HG03439 (cell line): ENCODE results near the gene ANKRD42.
A peak's percentile ranks its signal among the peaks of the same experiment; 100 is the strongest.
"Not testable (repeated sequence)": the region's sequence is repeated elsewhere in the genome, so short reads cannot be mapped to it uniquely, and the experiment has no call there.

Experiments
- ATAC-seq: cut with Tn5 transposase; IDR thresholded peaks from one replicate; pipeline ENCODE4 v1.9.1; 2021; ENCODE audit warnings: mild to moderate bottlenecking, moderate library complexity; ENCODE audit not compliant: unreplicated experiment

The ANKRD42 gene

GRCh38 chr11:83238111-83238510 is 44.6 kb downstream of the ANKRD42 start:
- ATAC-seq, result no peak

DNA sequence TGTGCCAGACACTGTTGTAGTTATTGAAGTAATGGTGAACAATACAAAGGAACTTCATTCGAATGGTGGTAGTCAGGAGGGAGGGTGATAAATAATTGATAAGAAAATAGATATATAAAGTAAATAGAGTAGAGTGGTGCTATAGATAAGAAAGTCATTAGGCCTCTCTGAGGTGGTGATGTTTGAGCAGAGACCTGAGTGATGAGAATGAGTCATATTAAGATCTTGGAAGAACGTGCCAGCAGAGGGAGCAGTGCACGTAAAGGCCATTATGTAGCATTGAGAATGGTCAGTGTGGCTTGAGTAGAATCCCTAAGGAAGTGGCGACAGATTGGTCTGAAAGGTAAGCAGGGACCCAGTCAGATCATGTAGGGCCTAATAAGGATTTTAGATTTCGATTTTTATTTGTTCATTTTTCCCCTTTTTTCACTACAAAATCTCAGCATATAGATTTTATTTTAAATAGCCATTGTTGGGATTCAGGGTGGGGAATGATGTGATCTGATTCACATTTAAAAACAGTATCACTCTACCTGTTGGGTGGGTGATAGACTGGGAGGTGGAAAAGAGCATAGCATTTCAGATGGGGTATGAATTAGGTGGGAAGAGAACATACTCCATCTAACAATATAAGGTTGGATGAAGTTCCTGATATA is 47.9 kb downstream of the ANKRD42 start:
- no peak for ATAC-seq

GRCh38 chr11:83249445-83249844 is 55.9 kb downstream of the ANKRD42 start:
- no peak for ATAC-seq

- ATAC-seq, result peak; percentile 73
Observed at GRCh38 chr11:83249972-83250593, 56.6 kb downstream of the ANKRD42 start.

GRCh38 chr11:83252266-83252665 is 58.8 kb downstream of the ANKRD42 start:
- ATAC-seq, result no peak

- no peak for ATAC-seq
Observed at GRCh38 chr11:83252941-83253340, 59.4 kb downstream of the ANKRD42 start.

DNA sequence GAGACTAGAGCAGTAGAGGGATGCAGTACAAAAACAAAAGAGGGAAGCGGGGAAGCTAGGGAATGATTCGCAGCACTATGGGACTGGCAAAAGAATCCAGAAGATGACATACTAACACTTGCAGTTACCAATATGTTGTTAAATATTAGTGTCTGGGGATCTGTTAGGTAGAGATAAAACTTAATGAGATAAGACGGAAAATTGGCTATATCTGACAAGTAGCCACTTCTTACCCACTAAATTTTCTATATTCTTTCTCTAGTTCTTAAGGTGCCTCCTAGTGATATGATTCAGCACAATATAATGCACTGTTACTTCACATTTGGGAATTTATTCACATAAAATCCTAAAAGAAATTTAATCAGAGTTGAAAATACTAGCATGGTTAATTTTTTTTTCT is 61.9 kb downstream of the ANKRD42 start:
- ATAC-seq, result no peak

GRCh38 chr11:83256602-83257340 is 63.3 kb downstream of the ANKRD42 start:
- no peak for ATAC-seq

- no peak for ATAC-seq
Observed at GRCh38 chr11:83257761-83258168, 64.3 kb downstream of the ANKRD42 start.

- ATAC-seq, result no peak
Observed at GRCh38 chr11:83259559-83259958, 66.0 kb downstream of the ANKRD42 start.

DNA sequence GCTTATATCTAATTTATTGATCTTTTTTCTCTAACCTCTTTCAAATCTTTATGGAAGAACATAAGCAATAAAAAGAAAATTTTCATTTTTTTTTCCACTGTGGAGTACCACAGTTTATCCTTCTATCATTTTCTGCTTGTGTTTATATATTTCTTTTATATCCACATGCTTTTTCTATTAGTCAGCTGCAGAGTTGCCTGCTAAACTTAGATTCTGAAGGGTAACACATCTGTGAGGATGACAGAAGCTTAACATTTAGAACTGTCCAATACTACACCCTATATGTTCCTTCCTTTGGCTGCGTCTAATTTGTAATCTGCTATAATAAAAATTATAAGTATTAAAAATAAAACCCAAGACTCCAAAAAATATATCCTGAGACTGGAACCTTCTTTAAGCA is 71.8 kb downstream of the ANKRD42 start:
- no peak for ATAC-seq

GRCh38 chr11:83269080-83269479 is 75.6 kb downstream of the ANKRD42 start:
- ATAC-seq, result not testable (repeated sequence)

- ATAC-seq, result not testable (repeated sequence)
Observed at GRCh38 chr11:83271734-83272133, 78.2 kb downstream of the ANKRD42 start.

GRCh38 chr11:83272627-83273026 is 79.1 kb downstream of the ANKRD42 start:
- ATAC-seq, result no peak

GRCh38 chr11:83275888-83276641 is 82.6 kb downstream of the ANKRD42 start:
- ATAC-seq, result no peak

GRCh38 chr11:83278351-83278750 is 84.8 kb downstream of the ANKRD42 start:
- ATAC-seq, result no peak

DNA sequence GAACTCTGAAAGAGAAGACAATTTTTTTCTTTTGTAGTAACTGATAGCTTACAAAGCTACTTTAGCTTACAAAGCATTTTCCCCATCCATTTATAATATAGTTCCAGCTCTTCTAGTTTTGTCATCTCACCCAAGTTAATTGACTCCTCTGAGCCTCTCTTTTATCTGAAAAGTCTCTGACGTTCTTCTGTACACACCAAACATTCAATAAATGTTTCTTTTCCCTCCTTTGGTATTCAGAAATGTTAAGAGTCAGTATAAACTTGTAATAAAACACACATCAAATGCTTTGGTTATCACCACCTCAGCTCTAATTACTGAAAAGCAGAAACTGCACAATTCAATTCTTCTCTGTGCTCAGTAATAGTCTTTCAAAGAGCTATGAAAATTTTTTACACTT is 86.7 kb downstream of the ANKRD42 start:
- ATAC-seq, result no peak

DNA sequence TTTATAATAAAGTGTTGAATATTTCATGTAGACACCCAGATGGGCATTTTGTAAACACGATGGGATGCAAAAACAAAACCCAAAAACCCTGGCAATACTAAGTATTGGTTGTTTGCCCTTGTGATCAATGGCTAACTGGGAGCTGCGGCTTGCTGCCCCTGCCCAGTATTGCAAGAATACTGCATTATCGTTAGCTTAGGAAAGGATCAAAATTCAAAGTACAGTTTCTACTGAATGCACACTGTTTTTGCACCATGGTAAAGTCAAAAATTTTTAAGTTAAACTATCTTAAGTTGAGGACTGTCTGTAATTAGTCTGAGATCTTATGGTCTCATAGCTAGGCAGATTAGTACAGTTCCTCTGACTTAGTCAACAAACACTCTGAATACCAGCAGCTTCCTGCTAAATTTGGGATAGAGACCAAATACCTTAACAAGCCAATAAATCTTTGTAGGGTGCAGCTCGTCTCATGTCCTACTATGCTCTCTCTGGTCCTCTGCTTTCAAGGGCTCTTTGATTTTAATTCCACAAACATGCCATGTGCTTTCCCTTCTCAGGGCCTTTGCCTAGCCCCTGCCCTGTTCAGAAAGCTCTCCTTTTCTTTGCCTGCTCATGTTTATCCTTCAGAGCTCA is 88.7 kb downstream of the ANKRD42 start:
- ATAC-seq, result no peak

DNA sequence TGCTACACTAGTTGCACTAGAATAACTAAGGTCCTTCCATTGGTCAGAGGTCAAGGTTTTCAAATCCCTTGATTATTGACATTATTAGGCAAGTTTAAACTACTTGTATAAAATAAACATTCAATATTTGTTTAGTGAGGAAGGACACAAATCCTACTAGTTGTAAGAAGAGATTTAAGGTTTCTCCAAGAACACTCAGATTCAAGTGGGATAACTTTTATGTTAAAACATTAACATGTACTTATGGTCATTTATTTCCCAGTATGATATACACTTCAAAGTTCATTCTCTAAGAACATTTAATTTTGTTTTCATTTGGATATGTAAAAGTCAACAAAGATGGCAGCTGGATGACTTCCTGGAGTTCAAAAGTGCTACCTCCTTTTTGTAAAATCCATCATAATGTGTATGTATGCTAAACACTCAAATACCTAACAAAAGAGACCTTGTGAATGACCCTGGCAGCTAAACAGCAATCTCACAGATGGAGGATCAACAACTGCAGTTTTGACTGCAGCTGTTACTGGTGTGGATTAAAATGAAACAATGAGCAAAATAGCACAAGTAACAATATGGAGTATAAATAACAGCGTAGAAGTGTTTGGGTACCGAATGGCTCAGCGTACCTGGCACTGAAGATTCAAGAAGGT is 91.1 kb downstream of the ANKRD42 start:
- no peak for ATAC-seq

- ATAC-seq, result peak; percentile 48
Observed at GRCh38 chr11:83285151-83285770, 91.7 kb downstream of the ANKRD42 start.
